ENCODE measurements around the gene SEC11C.

The SEC11C gene

GRCh38 chr18:59145055-59145454, 5.4 kb downstream of the SEC11C start:
- no peak for FAIRE-seq

DNA sequence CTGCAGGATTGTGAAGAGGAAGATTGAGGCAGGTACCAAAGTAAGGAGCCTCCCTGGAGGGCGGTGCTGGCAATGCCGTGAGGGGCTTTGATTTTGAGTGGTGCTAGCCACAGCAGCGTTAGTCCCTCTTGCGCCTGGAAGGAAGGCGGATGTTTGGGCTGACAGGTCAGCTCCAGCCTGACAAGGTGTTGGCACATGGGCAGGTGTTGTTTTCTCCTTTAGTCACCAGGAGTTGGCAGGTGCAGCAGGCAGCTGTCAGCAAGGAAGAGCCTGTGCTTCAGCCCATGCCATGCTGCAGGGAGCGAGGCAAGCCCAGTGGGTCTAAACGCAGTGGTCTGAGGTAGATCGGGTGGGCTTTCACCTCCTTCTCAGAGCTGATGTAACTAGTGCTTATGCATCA, 8.5 kb downstream of the SEC11C start:
- FAIRE-seq = no peak

- no peak for FAIRE-seq
Measured at GRCh38 chr18:59149007-59149406, 9.3 kb downstream of the SEC11C start.

DNA sequence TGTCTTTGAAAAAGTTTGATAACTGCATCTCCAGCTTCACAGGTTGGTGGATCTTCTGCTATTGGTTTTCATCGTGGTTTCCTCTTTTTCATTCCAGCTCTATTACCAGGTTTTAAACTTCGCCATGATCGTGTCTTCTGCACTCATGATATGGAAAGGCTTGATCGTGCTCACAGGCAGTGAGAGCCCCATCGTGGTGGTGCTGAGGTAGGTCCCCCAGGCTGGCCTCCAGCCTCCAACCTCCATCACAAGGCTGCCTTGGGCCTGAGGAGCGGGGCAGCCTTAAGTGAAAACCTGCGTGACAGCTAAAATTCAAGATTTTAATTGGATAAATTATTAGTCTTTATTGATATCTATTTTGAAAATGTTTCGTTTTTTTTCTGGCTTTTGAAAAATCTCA, 9.7 kb downstream of the SEC11C start:
- no peak for FAIRE-seq

DNA sequence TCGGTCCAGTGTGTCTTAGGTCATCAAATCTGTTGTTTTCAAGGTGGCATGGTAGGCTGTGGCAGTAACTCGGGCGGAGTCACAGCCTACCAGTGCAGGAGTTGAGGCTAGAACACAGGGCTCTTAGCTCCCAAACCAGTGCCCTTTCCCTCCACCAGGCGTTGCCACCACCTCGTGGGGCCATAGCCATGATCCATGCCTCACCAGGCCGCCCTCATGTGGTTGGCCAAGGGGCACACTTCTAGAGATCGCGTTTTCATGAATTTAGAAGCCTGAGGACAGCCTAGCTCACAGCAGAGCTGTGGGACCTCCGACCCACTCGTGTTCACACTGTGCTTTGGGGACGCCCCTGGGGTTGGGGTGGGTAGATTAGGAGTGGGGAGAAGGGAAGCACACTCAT, 10.6 kb downstream of the SEC11C start:
- FAIRE-seq = no peak

- FAIRE-seq = no peak
Measured at GRCh38 chr18:59155153-59155552, 15.5 kb downstream of the SEC11C start.

DNA sequence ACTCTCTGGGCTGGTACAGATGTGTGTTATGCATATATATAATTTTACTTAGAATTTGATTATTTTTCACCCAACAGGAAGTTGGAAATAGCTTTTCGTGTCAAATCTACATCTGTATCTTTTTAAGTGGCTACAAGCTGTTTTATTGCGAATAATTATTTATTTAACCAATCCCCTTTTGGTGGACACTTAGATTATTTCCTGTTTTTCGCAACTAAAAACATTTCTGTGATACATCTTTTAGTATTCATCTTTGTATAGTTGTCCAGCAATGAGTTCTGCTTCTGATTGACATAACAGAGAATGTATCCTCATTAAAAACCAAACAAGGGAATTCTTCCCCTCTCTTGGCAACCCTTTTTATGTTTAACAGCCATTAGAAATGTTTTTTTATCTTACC, 16.6 kb downstream of the SEC11C start:
- no peak for FAIRE-seq

- FAIRE-seq = no peak
Measured at GRCh38 chr18:59159265-59159664, 19.6 kb downstream of the SEC11C start.

DNA sequence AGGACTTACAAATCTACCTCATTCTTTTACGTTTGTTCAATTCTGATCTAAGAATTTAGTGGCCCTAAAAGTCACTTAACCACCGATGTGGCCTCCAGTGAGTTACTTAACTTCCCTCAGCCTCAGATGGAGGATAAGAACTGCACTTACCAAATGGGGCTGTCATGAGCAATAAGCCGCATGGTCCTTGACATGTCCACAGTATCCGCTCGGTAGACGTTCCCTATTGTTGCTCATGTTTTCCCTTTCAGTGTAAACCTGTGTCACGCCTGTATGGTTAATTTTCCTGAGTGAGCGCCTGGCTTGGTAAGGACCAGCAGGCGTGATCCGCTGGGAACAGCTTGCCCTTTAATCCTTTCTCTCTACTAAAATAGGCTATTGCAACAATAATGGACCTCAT, 20.3 kb downstream of the SEC11C start:
- FAIRE-seq = no peak

DNA sequence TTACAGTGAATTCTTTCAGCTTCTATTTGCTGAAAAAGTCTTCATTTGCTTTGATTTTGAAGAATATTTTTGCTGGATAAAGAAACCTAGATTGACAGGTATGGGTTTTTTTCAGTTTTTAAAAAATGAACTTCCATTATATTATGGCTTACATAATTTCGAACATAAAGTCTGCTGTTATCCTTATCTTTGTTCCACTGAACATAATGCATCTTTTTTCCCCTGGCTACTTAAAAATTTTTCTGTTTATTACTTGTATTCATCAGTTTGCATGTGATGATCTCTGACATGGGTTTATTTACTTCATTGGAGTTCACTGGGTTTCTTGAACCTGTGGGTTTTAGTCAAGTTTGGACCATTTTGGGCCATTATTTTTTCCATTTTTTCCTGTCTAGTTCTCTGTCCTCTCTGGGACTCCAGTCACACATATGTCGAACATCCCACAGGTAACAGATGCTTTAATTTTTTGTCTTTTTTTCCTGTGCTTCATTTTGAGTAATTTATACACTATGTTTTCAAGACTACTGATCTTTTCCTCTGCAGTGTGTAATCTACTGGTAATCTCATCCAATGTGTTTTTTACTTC, 33.1 kb downstream of the SEC11C start:
- FAIRE-seq = no peak

- no peak for FAIRE-seq
Measured at GRCh38 chr18:59177485-59177884, 37.8 kb downstream of the SEC11C start.

GRCh38 chr18:59180150-59180845, 40.6 kb downstream of the SEC11C start:
- FAIRE-seq = no peak

GRCh38 chr18:59182673-59183072, 43.0 kb downstream of the SEC11C start:
- FAIRE-seq = no peak

GRCh38 chr18:59189008-59189407, 49.3 kb downstream of the SEC11C start:
- no peak for FAIRE-seq

GRCh38 chr18:59189746-59190145, 50.1 kb downstream of the SEC11C start:
- no peak for FAIRE-seq

DNA sequence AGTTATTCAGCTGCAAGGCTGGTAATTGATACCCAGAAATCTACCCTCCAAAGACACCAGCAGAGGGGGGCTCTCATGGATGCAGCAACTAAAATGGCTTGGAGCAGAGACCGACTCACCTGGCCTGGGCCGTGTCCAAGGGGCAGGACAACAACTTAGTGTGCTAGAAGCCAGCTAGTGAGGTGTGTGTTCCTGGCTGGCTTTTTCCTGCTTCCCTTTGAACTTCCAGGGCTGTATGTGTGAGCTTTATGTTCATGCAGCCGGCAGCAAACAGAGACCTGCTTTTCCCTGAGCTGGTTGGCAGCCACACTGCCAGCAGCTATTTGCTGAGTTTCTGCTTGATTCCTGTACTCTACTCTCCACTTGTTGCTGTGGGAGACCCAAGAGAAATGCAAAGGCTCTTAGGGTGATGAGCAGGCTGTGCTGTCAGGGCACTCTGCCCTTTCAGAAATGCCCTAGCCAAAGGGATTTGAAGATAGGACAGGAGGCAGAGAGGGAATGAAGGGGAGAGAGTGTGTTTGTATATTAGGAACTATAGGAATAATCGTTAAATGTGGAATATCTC, 56.6 kb downstream of the SEC11C start:
- no peak for FAIRE-seq

DNA sequence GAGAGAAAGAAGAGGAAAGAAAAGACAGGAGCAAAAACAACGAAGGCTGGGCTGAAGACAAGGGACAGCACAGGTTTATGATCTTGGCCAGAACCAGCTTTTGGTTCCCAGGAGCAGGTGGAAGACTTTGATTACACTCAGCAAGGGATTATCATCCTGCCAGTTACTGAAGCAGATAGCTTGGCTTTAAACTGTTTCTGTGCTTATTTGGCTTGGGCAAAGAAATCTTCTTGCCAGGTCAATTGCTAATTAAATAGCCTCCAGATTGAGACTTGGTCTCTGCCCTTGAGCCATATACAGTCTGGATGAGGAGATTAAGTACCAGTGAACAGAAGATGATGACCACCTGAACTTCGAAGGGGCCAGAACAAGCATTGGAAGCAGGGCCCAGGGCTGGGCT, 58.0 kb downstream of the SEC11C start:
- no peak for FAIRE-seq

DNA sequence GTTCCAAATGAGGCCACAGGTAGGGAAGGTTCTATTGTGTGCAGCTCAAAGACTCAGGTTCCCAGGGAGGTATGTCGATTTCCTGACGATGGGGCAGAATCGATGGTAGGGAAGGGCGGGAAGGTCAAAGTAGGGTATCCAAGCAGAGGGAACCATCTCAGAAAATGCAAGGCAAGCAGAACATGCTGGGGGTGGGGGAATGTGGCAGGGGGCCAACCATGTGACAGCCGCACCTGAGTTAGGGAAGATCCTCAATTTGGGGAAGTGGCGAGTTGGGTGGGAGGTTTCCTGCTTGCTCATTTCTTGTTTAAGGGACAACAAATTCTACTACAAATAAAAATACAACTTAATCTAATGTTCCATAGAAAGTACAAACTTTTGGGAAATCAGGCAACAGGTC, 58.5 kb downstream of the SEC11C start:
- FAIRE-seq = no peak

DNA sequence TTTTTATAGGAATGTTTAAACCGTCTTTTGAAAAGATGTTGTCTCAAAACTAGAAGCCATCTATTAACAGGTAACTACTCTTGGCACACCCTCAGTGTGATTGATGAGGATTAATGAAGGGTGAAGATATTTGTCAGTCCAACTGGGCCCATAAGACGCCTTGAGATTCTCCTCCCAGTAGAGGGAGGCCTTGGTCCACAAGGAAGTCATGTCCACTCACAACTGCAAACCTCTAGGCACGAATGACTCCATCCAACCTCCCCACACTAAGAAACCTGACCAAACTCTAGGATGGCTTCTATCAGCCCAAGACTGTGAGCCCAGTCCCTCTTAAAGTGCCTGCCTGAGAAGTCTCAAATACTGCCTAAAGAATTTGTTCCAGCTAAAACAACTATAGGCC, 61.1 kb downstream of the SEC11C start:
- no peak for FAIRE-seq

- no peak for FAIRE-seq
Measured at GRCh38 chr18:59202258-59202820, 62.7 kb downstream of the SEC11C start.

DNA sequence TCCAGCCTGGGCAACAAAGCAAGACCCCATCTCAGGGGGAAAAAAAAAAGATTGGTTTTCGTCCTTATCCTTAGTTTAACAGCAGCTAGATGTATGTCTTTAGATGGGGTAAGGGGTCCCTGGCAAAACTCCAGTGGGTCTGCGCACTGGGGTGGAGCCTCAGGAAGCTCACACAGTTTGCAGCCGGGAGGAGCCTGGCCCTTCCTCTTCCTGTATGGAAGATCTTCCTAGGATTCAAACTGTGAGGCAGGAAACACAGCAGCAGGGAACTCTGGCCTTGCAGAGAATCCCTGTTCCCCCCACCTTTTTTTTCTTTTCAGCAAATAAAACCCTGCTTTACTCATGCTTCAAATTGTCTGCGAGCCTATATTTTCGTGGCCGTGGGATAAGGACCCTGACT, 67.8 kb downstream of the SEC11C start:
- FAIRE-seq = no peak
